ENCODE results near the gene RNF180.

RNF180 gene

DNA sequence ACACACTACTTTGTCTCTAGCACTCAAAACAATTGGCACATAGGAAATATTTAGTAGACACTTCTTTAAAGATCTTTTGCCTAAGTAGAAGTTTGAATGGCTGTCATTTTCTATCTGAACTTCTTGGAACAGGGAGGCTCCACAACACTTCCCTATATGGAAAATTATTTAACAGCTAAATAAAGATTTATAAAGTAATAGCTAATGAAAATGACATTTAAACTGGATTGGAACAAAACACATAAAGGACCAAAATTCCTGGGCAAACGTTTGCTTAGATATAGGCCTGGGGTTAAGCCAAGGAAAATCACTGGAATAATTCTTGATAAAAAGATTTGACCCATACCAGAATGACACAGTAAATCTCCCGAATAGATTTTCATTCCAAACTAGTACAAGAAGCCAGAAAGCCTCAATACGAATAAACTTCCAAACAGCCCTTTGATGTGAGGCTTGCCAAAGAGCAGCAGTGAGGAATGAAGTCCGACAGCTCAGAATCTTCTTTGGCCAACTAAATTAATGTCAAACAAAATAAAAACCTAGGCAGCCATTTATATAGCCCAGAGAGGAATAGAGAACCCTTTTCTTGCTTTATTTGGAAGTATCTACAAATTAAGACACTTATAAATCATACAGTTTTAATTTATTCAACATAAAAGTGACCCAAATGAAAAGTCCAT lies 20.3 kb upstream of the RNF180 start:
- H3K27me3 ChIP-seq: no peaks in the 10 kb centered on the region
- H3K27ac ChIP-seq: no peak overlapping the region
- no peak overlapping the region for H3K4me3 ChIP-seq (ENCODE audit: low read depth in 1 of 2, low read length in 1 of 2)
- TF ChIP-seq, protein P1, sequence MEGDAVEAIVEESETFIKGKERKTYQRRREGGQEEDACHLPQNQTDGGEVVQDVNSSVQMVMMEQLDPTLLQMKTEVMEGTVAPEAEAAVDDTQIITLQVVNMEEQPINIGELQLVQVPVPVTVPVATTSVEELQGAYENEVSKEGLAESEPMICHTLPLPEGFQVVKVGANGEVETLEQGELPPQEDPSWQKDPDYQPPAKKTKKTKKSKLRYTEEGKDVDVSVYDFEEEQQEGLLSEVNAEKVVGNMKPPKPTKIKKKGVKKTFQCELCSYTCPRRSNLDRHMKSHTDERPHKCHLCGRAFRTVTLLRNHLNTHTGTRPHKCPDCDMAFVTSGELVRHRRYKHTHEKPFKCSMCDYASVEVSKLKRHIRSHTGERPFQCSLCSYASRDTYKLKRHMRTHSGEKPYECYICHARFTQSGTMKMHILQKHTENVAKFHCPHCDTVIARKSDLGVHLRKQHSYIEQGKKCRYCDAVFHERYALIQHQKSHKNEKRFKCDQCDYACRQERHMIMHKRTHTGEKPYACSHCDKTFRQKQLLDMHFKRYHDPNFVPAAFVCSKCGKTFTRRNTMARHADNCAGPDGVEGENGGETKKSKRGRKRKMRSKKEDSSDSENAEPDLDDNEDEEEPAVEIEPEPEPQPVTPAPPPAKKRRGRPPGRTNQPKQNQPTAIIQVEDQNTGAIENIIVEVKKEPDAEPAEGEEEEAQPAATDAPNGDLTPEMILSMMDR (IDR thresholded peaks at IDR 0.05): no peak
- H3K36me3 ChIP-seq: no peaks in the 10 kb centered on the region
- no peaks in the 10 kb centered on the region for H3K9me3 ChIP-seq
- no peaks in the 10 kb centered on the region for H3K4me1 ChIP-seq (ENCODE audit: control insufficient read depth in 1 of 2, insufficient read depth in 1 of 2, low read depth in 1 of 2, low read length in 1 of 2)

DNA sequence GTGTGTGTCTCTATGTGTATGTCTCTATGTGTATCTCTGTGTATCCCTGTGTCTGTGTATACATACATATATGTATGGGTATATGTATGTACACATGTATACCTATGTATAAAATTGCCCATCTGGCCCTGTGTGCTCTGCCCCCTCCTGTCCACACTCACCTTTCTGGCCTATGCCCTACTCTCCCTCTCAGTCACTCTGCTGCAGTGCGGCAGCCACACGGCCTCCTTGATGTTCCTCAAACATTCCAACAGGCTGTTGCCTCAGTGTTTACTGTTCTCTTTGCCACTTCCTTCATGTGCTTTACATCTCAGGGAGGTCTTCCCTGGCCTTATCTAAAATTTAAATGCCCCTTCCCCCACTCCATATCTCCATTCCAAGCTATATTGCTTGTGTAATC lies 18.3 kb upstream of the RNF180 start:
- Histone ChIP-seq H3K36me3 (no peaks in the 10 kb centered on the region), H3K27me3 (no peaks in the 10 kb centered on the region), H3K27ac (no peak overlapping the region), H3K4me1 (ENCODE audit: control insufficient read depth in 1 of 2, insufficient read depth in 1 of 2, low read depth in 1 of 2, low read length in 1 of 2) (no peaks in the 10 kb centered on the region), H3K9me3 (no peaks in the 10 kb centered on the region), H3K4me3 (ENCODE audit: low read depth in 1 of 2, low read length in 1 of 2) (no peak overlapping the region)
- TF ChIP-seq, protein P1 (IDR thresholded peaks at IDR 0.05): no peak

- Histone ChIP-seq H3K4me1 (ENCODE audit: control insufficient read depth in 1 of 2, insufficient read depth in 1 of 2, low read depth in 1 of 2, low read length in 1 of 2) (no peaks in the 10 kb centered on the region), H3K4me3 (ENCODE audit: low read depth in 1 of 2, low read length in 1 of 2) (no peak overlapping the region), H3K36me3 (no peaks in the 10 kb centered on the region), H3K27me3 (no peaks in the 10 kb centered on the region), H3K27ac (no peak overlapping the region), H3K9me3 (no peaks in the 10 kb centered on the region)
- TF ChIP-seq, protein P1 (IDR thresholded peaks at IDR 0.05): no peak
Observed at GRCh38 chr5:64147849-64148441, 17.7 kb upstream of the RNF180 start.

- TF ChIP-seq, protein P1 (IDR thresholded peaks at IDR 0.05): no peak
- H3K4me3 ChIP-seq (ENCODE audit: low read depth in 1 of 2, low read length in 1 of 2): no peak overlapping the region
- H3K4me1 ChIP-seq (ENCODE audit: control insufficient read depth in 1 of 2, insufficient read depth in 1 of 2, low read depth in 1 of 2, low read length in 1 of 2): no peaks in the 10 kb centered on the region
- no peaks in the 10 kb centered on the region for H3K27me3 ChIP-seq
- H3K36me3 ChIP-seq: no peaks in the 10 kb centered on the region
- H3K27ac ChIP-seq: no peak overlapping the region
- no peaks in the 10 kb centered on the region for H3K9me3 ChIP-seq
Observed at GRCh38 chr5:64149268-64149667, 16.4 kb upstream of the RNF180 start.

DNA sequence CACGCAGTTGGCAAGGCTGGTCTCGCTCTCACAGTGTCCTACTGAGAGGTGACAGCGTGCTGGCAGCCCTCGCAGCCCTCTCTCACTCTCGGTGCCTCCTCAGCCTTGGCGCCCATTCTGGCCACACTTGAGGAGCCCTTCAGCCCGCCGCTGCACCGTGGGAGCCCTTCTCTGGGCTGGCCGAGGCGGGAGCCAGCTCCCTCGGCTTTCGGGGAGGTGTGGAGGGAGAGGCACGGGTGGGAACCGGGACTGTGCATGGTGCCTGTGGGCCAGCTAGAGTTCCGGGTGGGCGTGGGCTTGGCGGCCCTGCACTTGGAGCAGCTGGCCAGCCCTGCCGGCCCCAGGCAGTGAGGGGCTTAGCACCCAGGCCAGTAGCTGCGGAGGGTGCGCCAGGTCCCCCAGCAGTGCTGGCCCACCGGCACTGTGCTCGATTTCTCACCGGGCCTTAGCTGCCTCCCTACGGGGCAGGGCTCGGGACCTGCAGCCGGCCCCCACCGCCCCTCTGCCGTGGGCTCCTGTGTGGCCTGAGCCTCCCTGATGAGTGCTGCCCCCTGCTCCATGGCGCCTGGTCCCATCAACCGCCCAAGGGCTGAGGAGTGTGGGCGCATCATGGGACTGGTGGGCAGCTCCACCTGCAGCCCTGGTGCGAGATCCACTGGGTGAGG lies 15.7 kb upstream of the RNF180 start:
- H3K27ac ChIP-seq: no peak overlapping the region
- H3K36me3 ChIP-seq: no peaks in the 10 kb centered on the region
- TF ChIP-seq, protein P1 (IDR thresholded peaks at IDR 0.05): no peak
- H3K4me3 ChIP-seq (ENCODE audit: low read depth in 1 of 2, low read length in 1 of 2): no peak overlapping the region
- no peaks in the 10 kb centered on the region for H3K27me3 ChIP-seq
- no peaks in the 10 kb centered on the region for H3K9me3 ChIP-seq
- no peaks in the 10 kb centered on the region for H3K4me1 ChIP-seq (ENCODE audit: control insufficient read depth in 1 of 2, insufficient read depth in 1 of 2, low read depth in 1 of 2, low read length in 1 of 2)

All from neutrophil (primary cell).